HepG2 (cell line): ENCODE results near the gene SCAPER. TPM values are rescaled to one million over a fixed set of nuclear protein-coding genes. Genes with fewer than 3 reads are reported as not detected.

Experiments used
- AFF4 ChIP-seq: sonication (generic); formaldehyde crosslinking; IDR thresholded peaks from 2 replicates; pipeline ENCODE4 v1.4.0; 2020; ENCODE audit warnings: missing genetic modification reagents
- CC2D1A ChIP-seq: sonication (generic); formaldehyde crosslinking; IDR thresholded peaks from 2 replicates; pipeline ENCODE4 v1.8.1; 2023; ENCODE audit warnings: mild to moderate bottlenecking, missing genetic modification reagents
- CEBPB ChIP-seq: IDR thresholded peaks from 2 replicates; pipeline ENCODE4 v1.6.1; 2011; ENCODE audit warnings: low read depth, low read length, improper control_type of control experiment, borderline replicate concordance
- FLYWCH1 ChIP-seq: sonication (generic); formaldehyde crosslinking; IDR thresholded peaks from 2 replicates; pipeline ENCODE4 v1.8.1; 2023; ENCODE audit warnings: mild to moderate bottlenecking, missing genetic modification reagents
- MED13 ChIP-seq: sonication (generic); formaldehyde crosslinking; IDR thresholded peaks from 2 replicates; pipeline ENCODE4 v1.5.0; 2020; ENCODE audit warnings: missing genetic modification reagents
- MTERF4 ChIP-seq: sonication (generic); formaldehyde crosslinking; IDR thresholded peaks from 2 replicates; pipeline ENCODE4 v1.8.0; 2023; ENCODE audit warnings: mild to moderate bottlenecking, missing genetic modification reagents
- MYC ChIP-seq: sonication (generic); formaldehyde crosslinking; IDR thresholded peaks from 2 replicates; pipeline ENCODE4 v1.9.0; 2021; ENCODE audit warnings: missing genetic modification reagents, borderline replicate concordance
- NBN ChIP-seq: fragments of 450-650 bp; conservative IDR thresholded peaks from 2 replicates; pipeline ENCODE4 v1.6.1; 2017
- PHB2 ChIP-seq: fragments of 450-650 bp; IDR thresholded peaks from 2 replicates; pipeline ENCODE4 v1.6.1; 2018; ENCODE audit not compliant: partially characterized antibody
- RXRB ChIP-seq: IDR thresholded peaks from 2 replicates; pipeline ENCODE4 v1.6.1; 2016; ENCODE audit warnings: borderline replicate concordance, missing genetic modification reagents, missing compliant biosample characterization
- SIN3B ChIP-seq: fragments of 150-350 bp; IDR thresholded peaks from 2 replicates; pipeline ENCODE4 v1.6.1; 2014; ENCODE audit warnings: low read length
- THAP7 ChIP-seq: sonication (generic); formaldehyde crosslinking; IDR thresholded peaks from 2 replicates; pipeline ENCODE4 v1.8.1; 2023; ENCODE audit warnings: mild to moderate bottlenecking, missing genetic modification reagents
- WIZ ChIP-seq: sonication (generic); formaldehyde crosslinking; IDR thresholded peaks from 2 replicates; pipeline ENCODE4 v1.5.1; 2020; ENCODE audit warnings: mild to moderate bottlenecking, missing genetic modification reagents
- ZBTB25 ChIP-seq: IDR thresholded peaks from 2 replicates; pipeline ENCODE4 v1.6.1; 2018; ENCODE audit warnings: missing genetic modification reagents
- ZNF276 ChIP-seq: sonication (generic); formaldehyde crosslinking; IDR thresholded peaks from 2 replicates; pipeline ENCODE4 v1.4.0; 2020; ENCODE audit warnings: mild to moderate bottlenecking, low read depth, missing genetic modification reagents
- ZNF574 ChIP-seq: sonication (generic); formaldehyde crosslinking; IDR thresholded peaks from 2 replicates; pipeline ENCODE4 v1.4.0; 2020; ENCODE audit warnings: missing genetic modification reagents
- polyA plus RNA-seq, 8 experiments: library from polyadenylated mRNA; depleted of rRNA in 3 of 8; stranded (reverse) in 7 of 8; unstranded in 1 of 8; fragments of >200 nt; fragmentation: Illumina TruSeq in 4 of 8; extraction: Trizol in 4 of 8; gene quantifications; 2 replicates each; pipeline versions ENCODE4 v1.2.1 to v1.2.3, GENCODE V29; 2011 to 2016; ENCODE audit warnings: low read depth in 4 of 8, missing spikeins in 1 of 8, mixed read lengths in 1 of 8; ENCODE audit not compliant: insufficient read depth in 1 of 8
- total RNA-seq, 5 experiments: library from RNA; depleted of rRNA; stranded (reverse); fragments of >200 nt; fragmentation: Illumina TruSeq; extraction: Trizol; gene quantifications; 2 replicates each; pipeline ENCODE4 v1.2.3, GENCODE V29; 2016; ENCODE audit warnings: low read depth in 1 of 5

The SCAPER gene
- total and polyA plus RNA-seq, 2 of the 13 experiments (the other 11 are each of a cell fraction or from before 2014, with no cell fraction given), result 4.3 to 10.5 TPM

- TF ChIP-seq THAP7 (CRISPR knock-in tag) (no peak), CC2D1A (CRISPR knock-in tag) (no peak), FLYWCH1 (CRISPR knock-in tag) (no peak), ZNF276 (no peak), MED13 (CRISPR knock-in tag) (0 out of 2 replicates have a peak, but pooled peaks have one; percentile 29), SIN3B (no peak), AFF4 (CRISPR knock-in tag) (0 out of 2 replicates have a peak, but pooled peaks have one; percentile 50), RXRB (CRISPR knock-in tag) (peak; percentile 72; the same call in 1 of the 2 replicates), WIZ (CRISPR knock-in tag) (0 out of 2 replicates have a peak, but pooled peaks have one; percentile 55), NBN (no peak), MTERF4 (no peak), ZNF574 (CRISPR knock-in tag) (peak; percentile 82), MYC (CRISPR knock-in tag) (peak; percentile 75; the same call in 1 of the 2 replicates), CEBPB (peak; percentile 95), PHB2 (no peak), ZBTB25 (CRISPR knock-in tag) (0 out of 2 replicates have a peak, but pooled peaks have one; percentile 41)
These were observed 568.7 kb downstream of the SCAPER start, which contains the start of gene ISL2 (continued) for GRCh38 chr15:76336254-76337058.
